Stimulated activated CD4-positive, alpha-beta T cell treated with anti-CD3 and anti-CD28 coated beads, Interleukin-12 subunit alpha, Interleukin-12 subunit beta, amount 100 ng/mL, for 4 hours (primary cell): ENCODE measurements around the gene SPDYE5.
A peak's percentile ranks its signal among the peaks of the same experiment; 100 is the strongest.
"Not testable (repeated sequence)": the region's sequence is repeated elsewhere in the genome, so short reads cannot be mapped to it uniquely, and the experiment has no call there.

Experiments
- DNase-seq: peaks from one replicate; pipeline ENCODE4 v3.0.0-alpha.2; 2020

SPDYE5 gene

DNA sequence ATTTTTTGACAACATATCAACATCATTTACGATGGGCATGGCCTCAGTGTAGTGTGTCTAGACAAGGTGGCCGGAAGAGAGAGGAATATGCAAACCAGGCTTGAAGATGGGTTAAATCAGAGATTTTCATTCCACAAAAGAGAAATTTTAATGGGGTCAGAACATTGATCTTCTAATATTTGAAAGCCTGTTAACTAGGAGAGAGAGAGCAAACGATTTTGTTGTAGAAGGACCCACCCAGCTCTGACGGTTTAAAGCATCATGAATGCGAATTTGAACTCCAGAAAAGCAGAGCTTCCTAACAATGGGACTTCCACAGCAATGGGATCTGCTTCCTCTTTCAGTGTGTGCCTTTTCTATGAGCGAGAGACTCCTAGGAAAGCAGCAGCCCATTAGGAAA, at the start of gene SPDYE5:
Gene SPDYE5 (plus strand): TSS at position 301 of the 400 bp plus-strand sequence. CDS start 1,728 bp downstream, outside the sequence.
- not testable (repeated sequence) for DNase-seq

DNA sequence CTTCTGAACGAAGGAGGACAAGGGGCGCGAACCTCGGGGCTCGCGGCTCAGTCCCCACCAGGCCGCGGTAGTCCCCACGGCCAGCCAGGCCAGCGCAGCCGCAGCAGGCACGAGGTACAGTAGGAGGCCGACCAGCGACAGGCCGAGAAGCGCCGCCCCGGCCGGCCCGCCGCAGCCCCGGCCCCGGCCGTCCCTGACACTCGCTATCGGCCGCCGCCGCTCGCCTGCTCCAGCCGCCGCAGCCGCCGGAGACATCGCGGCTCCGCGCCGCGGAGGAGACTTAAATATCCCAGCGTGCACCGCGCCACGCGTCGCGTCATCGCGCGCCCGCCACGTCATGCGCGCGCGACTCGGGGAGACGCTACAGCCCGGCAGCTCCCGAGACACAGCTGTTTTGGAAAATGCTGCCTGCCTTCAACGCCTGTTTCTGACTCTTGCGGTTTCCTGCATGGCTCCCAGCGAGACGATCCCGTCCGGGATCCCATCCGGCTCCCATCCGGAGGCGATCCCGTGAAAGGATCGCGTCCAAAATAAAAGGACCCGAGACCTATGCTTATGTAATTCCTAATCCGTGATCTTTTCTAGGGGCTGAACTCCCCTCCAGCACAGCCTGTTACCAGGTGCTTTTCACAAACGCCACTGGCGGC, 49.5 kb upstream of the SPDYE5 start:
- not testable (repeated sequence) for DNase-seq

DNA sequence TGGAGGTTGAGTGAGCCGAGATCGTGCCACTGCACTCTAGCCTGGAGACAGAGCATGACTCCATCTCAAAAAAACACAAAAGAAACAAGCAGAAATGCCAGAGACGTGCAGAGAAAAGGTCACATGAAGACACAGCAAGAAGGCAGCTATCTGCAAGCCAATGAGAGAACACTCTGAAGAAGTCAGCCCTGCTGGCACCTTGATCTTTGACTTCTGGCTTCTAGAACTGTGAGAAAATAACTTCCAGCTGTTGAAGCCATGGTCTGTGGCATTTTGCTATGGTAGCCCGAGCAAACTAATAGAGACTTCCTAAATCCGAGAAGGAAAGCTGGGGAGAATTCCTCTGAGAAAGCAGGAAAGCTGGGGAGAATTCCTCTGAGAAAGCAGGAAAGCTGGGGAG, 42.2 kb upstream of the SPDYE5 start:
- DNase-seq: not testable (repeated sequence)

DNA sequence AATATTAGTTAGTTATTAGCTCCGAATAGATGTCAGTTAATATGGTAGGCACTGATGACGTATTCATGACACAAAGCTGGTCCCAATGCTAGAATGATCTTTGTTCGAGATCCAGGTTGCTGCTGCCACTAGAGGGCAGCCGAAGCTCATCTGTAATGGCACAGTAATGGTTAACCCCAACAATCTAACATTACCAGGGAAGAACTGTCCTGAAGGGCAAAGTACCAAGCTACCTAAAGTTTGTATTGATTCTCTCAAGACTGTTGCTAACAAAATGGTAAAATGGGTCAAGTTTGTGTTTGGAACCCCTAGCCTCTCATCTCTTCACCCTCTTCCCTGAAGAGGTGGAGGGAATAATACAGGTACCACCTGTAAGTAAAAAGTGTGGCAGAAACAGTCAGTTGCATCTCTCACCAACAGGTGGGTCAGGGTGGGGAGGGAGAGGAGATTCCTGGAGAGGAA, 39.6 kb upstream of the SPDYE5 start:
- not testable (repeated sequence) for DNase-seq

DNA sequence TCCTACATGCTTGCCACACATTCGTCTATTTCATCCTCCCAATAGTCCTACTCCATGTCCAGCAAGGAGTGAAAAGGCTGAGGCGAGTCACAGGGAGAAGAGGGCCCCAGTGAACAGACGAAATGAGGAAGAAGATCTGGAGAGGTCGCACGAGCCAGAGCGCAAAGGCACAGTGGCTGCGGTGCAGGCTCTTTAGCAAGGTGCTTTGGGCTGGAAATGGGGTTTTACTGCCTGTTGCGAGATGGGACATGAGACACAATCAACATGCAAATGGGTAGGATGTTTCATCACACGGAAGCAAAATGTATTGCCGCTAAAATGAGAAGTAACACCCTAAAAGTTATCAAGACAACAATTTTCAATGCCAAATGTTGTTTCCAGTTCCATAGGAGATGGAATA, 35.7 kb upstream of the SPDYE5 start:
- not testable (repeated sequence) for DNase-seq

DNA sequence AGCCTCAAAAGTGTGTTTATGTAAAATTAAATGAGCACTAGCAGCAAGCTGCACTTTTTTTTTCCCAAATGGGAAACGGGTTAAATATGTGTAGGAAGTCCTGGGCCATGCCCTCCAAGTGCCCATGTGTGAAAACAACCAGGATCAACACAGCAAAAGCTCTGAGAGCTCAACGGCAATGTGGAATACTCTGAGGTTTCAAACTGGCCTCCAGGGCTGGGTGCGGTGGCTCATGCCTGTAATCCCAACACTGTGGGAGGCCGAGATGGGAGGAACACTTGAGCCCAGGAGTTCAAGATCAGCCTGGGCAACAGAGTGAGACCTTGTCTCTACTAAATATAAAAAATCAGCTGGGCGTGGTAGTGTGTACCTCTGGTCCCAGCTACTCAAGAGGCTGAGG, 34.1 kb upstream of the SPDYE5 start:
- not testable (repeated sequence) for DNase-seq

- DNase-seq: not testable (repeated sequence)
Measured at GRCh38 chr7:75460541-75460940, 31.6 kb upstream of the SPDYE5 start.

DNA sequence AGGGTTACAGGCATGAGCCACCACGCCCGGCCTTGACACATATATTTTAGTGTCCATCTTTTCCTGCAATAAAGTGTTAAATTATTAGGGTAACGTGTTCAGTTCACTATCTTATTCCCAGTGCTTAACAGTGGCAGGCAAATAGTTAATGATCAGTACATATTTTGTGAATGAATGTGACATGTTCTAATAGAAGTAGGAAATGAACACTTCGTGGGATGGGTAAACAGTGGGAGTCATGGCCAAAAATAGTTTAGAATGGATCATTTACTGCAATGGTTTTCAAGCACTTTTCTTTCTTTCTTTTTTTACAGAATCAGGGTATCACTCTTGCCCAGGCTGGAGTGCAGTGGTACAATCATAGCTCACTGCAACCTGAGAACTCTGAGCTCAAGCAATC, 22.0 kb upstream of the SPDYE5 start:
- DNase-seq: not testable (repeated sequence)

DNA sequence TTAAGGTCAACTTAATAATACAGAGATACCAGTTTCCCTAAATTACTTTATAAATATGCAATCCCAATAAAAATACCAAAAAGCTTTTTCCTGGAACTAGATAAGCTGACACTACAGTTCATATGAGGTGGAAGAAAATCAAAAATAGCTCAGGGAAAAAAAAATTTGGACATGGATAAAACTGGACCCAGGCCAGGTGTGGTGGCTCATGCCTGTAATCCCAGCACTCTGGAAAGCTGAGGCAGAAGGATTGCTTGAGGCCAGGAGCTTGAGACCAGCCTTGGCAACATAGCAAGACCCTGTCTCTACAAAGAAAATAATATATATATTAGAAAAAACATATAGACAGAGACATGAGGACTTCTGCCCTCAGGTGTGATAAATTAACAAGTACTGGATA, 14.7 kb upstream of the SPDYE5 start:
- DNase-seq: not testable (repeated sequence)

- DNase-seq: not testable (repeated sequence)
Measured at GRCh38 chr7:75480313-75480712, 11.8 kb upstream of the SPDYE5 start.

- DNase-seq: not testable (repeated sequence)
Measured at GRCh38 chr7:75485355-75485978, 6.7 kb upstream of the SPDYE5 start.

- peak; percentile 85 for DNase-seq
Measured at GRCh38 chr7:75485979-75486643, 6.0 kb upstream of the SPDYE5 start, which contains the start of gene POM121C. Gene POM121C, minus strand, starts transcription at chr7:75486299. Its CDS starts 44,803 bp downstream, at chr7:75441496.

DNA sequence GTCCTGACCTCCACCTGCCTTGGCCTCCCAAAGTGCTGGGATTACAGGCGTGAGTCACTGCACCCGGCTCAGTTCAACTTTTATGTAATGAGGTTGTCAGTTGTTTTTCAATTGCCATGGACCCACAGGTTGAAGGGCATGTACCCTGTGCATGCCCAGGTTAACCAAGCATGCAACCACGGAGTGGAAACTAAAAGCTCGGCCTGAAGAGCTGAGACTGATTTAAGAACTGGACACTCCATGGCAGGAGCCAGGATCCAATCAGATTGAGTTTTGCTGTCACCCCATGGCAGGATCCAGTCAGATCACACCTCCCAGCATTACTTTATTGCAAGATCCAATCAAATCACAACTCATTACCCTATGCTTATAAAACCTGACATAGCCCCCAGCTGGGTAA, 16.9 kb downstream of the SPDYE5 start:
- not testable (repeated sequence) for DNase-seq

DNA sequence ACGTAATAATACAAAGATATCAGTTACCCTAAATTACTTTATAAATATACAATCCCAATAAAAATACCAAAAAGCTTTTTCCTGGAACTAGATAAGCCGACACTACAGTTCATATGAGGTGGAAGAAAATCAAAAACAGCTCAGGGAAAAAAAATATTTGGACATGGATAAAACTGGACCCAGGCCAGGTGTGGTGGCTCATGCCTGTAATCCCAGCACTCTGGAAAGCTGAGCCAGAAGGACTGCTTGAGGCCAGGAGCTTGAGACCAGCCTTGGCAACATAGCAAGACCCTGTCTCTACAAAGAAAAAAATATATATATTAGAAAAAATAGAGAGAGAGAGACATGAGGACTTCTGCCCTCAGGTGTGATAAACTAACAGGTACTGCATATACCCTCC, 26.7 kb downstream of the SPDYE5 start:
- not testable (repeated sequence) for DNase-seq

DNA sequence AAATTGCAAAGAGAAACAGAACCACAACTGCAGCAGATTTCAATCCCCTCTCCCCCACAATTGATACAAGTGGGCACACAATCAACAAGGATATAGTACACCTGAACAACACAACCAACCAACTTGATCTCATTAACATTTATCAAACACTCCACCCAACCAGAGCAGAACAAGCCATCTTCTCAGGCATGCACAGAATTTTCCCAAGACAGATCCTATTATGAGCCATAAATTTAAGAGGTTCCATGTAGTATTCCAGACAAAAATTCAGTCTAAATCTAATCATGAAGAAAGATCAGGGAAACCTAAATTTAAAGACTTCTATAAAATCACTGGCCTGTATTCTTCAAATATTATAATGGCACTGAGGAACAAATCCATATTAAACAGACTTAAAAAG, 29.6 kb downstream of the SPDYE5 start:
- not testable (repeated sequence) for DNase-seq

DNA sequence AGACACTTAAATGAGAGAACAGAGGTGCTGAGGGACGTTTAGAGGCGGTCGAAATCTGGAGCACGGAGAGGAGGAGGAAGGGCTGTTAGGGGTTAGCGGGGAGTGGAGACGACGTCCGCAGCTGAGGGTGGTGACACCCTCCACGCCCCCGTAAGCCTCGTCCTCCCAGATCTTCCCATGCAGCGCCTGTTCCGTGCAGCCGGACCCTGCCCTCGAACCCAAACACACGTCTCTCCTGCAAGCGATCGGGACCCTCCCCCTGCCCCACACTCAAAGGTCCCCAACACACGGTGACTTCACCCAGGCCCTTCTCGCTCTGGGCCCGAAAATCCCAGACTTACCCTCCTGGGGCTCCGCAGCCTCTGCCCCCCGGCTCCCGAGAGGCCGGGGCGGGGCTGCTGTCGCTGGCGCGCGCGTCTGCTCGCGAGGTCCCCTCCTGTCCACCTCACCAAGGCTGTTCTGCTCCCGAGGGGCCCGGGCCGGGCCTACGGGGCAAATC, 35.2 kb downstream of the SPDYE5 start:
- DNase-seq: peak; percentile 6

GRCh38 chr7:75531359-75531821, 39.3 kb downstream of the SPDYE5 start:
- DNase-seq: no peak

- no peak for DNase-seq
Measured at GRCh38 chr7:75532639-75533038, 40.5 kb downstream of the SPDYE5 start.

GRCh38 chr7:75533926-75534325, 41.8 kb downstream of the SPDYE5 start:
- DNase-seq: no peak

GRCh38 chr7:75534727-75535307, 42.7 kb downstream of the SPDYE5 start:
- DNase-seq: no peak

DNA sequence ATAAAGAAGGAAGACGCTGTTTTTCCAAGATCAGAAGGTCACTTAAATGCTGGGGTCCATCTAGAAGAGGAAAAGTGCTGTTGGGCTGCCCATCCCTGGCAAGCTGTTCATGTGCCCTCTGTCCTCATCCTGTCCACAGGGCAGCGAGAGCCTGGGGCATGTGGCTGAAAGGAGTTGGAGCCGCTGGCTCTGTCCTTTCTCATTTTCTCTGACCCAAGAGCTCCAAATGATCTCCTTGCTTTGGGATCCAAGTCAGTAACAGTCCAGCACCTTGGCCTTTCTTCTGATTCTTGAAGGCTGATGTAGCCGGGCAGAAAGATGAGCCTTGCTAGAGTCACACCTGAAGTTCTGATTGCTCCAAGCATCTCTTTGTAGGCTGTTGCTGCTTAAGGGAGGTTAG, 44.4 kb downstream of the SPDYE5 start:
- DNase-seq: no peak

GRCh38 chr7:75536940-75537538, 44.9 kb downstream of the SPDYE5 start:
- DNase-seq: no peak

DNA sequence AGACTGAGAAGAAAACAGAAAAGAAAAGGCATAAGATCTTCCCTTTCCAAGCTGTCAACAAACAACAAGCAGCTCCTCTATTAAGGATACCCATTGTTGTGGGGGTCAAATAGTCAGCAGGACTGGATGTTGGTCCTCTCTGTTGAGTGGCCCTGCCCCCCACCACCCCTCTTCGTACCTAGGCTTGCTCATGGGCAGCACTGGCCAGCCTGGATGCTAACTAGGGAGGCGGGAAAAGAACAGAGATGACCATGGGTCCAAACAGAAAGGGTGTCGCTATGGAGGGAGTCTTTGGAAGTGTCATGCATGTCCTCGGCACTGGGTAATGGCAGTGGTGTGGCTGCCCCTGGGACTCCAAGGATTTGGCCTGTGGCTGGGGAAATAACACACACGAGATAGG, 45.6 kb downstream of the SPDYE5 start:
- DNase-seq: no peak
